Measurements from ENCODE around the gene ATP5MK. TPM values are rescaled to one million over a fixed set of nuclear protein-coding genes. Genes with fewer than 3 reads are reported as not detected.
A peak's percentile ranks its signal among the peaks of the same experiment; 100 is the strongest.

ATP5MK gene
- total RNA-seq, 1 experiment from 2014 or later: 556 TPM

GRCh38 chr10:103431902-103432301, 35.6 kb upstream of the ATP5MK start:
- H3K27ac ChIP-seq (ENCODE audit: low read depth, low read length): no peak overlapping the region
- H3K4me2 ChIP-seq (ENCODE audit: low read length): no peak overlapping the region
- TF ChIP-seq EZH2 (IDR thresholded peaks at IDR 0.05) (no peak), REST (IDR thresholded peaks at IDR 0.05; ENCODE audit: low read depth) (no peak), POLR2AphosphoS5 (IDR thresholded peaks at IDR 0.05; ENCODE audit: low read depth, low read length) (0 out of 2 replicates have a peak, but pooled peaks have one; percentile 23)
- no TSS peak for BruUV-seq (replicated peaks)
- ChIA-PET RAD21 (ENCODE audit: low non-redundant PET in 1 of 2, low total read pairs in 2 of 2, uncharacterized antibody in 2 of 2, unreplicated experiment in 2 of 2) (no interaction called here), CTCF (no interaction called here), POLR2A (no interaction called here)
- 0 out of 2 replicates have a peak, but pooled peaks cover 2% of the 10 kb centered on the region for H4K20me1 ChIP-seq (ENCODE audit: insufficient read depth)
- no peak overlapping the region for H2AFZ ChIP-seq (ENCODE audit: low read depth, low read length, poor library complexity, severe bottlenecking)
- H3K9me3 ChIP-seq (ENCODE audit: control insufficient read depth in 1 of 2, insufficient read depth in 1 of 2, low read depth in 1 of 2, low read length in 2 of 2): no peaks in the 10 kb centered on the region
- no peaks in the 10 kb centered on the region for H3K27me3 ChIP-seq (ENCODE audit: insufficient read depth, low read length)
- peaks cover 50% of the 10 kb centered on the region for H3K79me2 ChIP-seq (ENCODE audit: insufficient read depth, low read length)
- no peak overlapping the region for H3K4me3 ChIP-seq (replicated peaks in 1 of 2; ENCODE audit: low read depth in 1 of 2, low read length in 2 of 2)
- no peaks in the 10 kb centered on the region for H3K9me2 ChIP-seq (ENCODE audit: insufficient read depth)
- H3K9ac ChIP-seq (ENCODE audit: low read length): no peak overlapping the region
- no peak for ATAC-seq
- DNase-seq (ENCODE audit: low read depth, low spot score): no peak
- peaks cover 78 to 83% of the 10 kb centered on the region in 2 experiments for H3K36me3 ChIP-seq (ENCODE audit: control insufficient read depth in 1 of 2, insufficient read depth in 2 of 2, low read length in 2 of 2)
- intact Hi-C loops (cut with micrococcal nuclease): no loop called here
- no peaks in the 10 kb centered on the region for H3K4me1 ChIP-seq (ENCODE audit: control insufficient read depth in 1 of 2, insufficient read depth in 2 of 2, low read length in 2 of 2)

- Histone ChIP-seq H3K9me2 (ENCODE audit: insufficient read depth) (no peaks in the 10 kb centered on the region), H3K4me2 (ENCODE audit: low read length) (no peak overlapping the region), H3K79me2 (ENCODE audit: insufficient read depth, low read length) (peaks cover 65% of the 10 kb centered on the region), H2AFZ (ENCODE audit: low read depth, low read length, poor library complexity, severe bottlenecking) (no peak overlapping the region), H3K9me3 (ENCODE audit: control insufficient read depth in 1 of 2, insufficient read depth in 1 of 2, low read depth in 1 of 2, low read length in 2 of 2) (no peaks in the 10 kb centered on the region), H4K20me1 (ENCODE audit: insufficient read depth) (0 out of 2 replicates have a peak, but pooled peaks cover 2% of the 10 kb centered on the region), H3K27me3 (ENCODE audit: insufficient read depth, low read length) (no peaks in the 10 kb centered on the region), H3K27ac (ENCODE audit: low read depth, low read length) (no peak overlapping the region), H3K4me3 (replicated peaks in 1 of 2; ENCODE audit: low read depth in 1 of 2, low read length in 2 of 2) (no peak overlapping the region), H3K36me3 (ENCODE audit: control insufficient read depth in 1 of 2, insufficient read depth in 2 of 2, low read length in 2 of 2) (peaks cover 77 to 80% of the 10 kb centered on the region in 2 experiments), H3K9ac (ENCODE audit: low read length) (no peak overlapping the region), H3K4me1 (ENCODE audit: control insufficient read depth in 1 of 2, insufficient read depth in 2 of 2, low read length in 2 of 2) (no peaks in the 10 kb centered on the region)
- DNase-seq (ENCODE audit: low read depth, low spot score): no peak
- ChIA-PET POLR2A (no interaction called here), RAD21 (ENCODE audit: low non-redundant PET in 1 of 2, low total read pairs in 2 of 2, uncharacterized antibody in 2 of 2, unreplicated experiment in 2 of 2) (no interaction called here), CTCF (no interaction called here)
- no peak for TF ChIP-seq ZNF274 (IDR thresholded peaks at IDR 0.05; ENCODE audit: low read depth, low read length)
- no peak for TF ChIP-seq EZH2phosphoT487 (IDR thresholded peaks at IDR 0.05; ENCODE audit: borderline replicate concordance)
- TF ChIP-seq FOSL1 (IDR thresholded peaks at IDR 0.05; ENCODE audit: low read depth): no peak
- no peak for TF ChIP-seq CEBPB (IDR thresholded peaks at IDR 0.05; ENCODE audit: low read depth)
- TF ChIP-seq TCF7L2 (IDR thresholded peaks at IDR 0.05; ENCODE audit: borderline replicate concordance, extremely low read depth, insufficient read depth, insufficient read length): no peak
- no peak for TF ChIP-seq ELF1 (IDR thresholded peaks at IDR 0.05; ENCODE audit: borderline replicate concordance, low read depth)
- TF ChIP-seq POLR2AphosphoS5 (IDR thresholded peaks at IDR 0.05; ENCODE audit: low read depth, low read length): no peak
- no TSS peak for BruUV-seq (replicated peaks)
- ATAC-seq: no peak
- intact Hi-C loops (cut with micrococcal nuclease): no loop called here
Observed at GRCh38 chr10:103429647-103430046, 33.4 kb upstream of the ATP5MK start.

All from HCT116 (cell line).